Natural killer cell (primary cell): ENCODE measurements around the gene CASD1. TPM values are rescaled to one million over a fixed set of nuclear protein-coding genes. Genes with fewer than 3 reads are reported as not detected.

Experiments used
- ATAC-seq, 3 donors: fragments of 150-1000 bp in 2 of 3; fragments of 200-7000 bp in 1 of 3; cut with Tn5 transposase; 1 replicate in 1 of 3; 2 replicates in 2 of 3; pipeline ENCODE4 v1.10.0; 2021; ENCODE audit warnings: mild to moderate bottlenecking in 2 of 3, moderate library complexity in 2 of 3
- DNase-seq, 2 donors: peaks; one replicate each; pipeline versions ENCODE4 v3.0.0 to v3.0.0-alpha.2; 2013 to 2021; ENCODE audit warnings: mixed read lengths in 1 of 2
- H3K27ac ChIP-seq: one replicate; pipeline ENCODE4 v1.5.1; 2013; ENCODE audit warnings: mild to moderate bottlenecking, low read length
- H3K27me3 ChIP-seq: one replicate; pipeline ENCODE4 v1.6.1; 2013; ENCODE audit warnings: low read length; ENCODE audit not compliant: control insufficient read depth, insufficient read depth
- H3K36me3 ChIP-seq: one replicate; pipeline ENCODE4 v1.6.1; 2013; ENCODE audit warnings: low read length; ENCODE audit not compliant: control insufficient read depth, insufficient read depth
- H3K4me1 ChIP-seq: one replicate; pipeline ENCODE4 v1.6.1; 2013; ENCODE audit warnings: low read length; ENCODE audit not compliant: control insufficient read depth, insufficient read depth
- H3K4me3 ChIP-seq: one replicate; pipeline ENCODE4 v1.5.1; 2013; ENCODE audit warnings: low read length
- H3K9me3 ChIP-seq: one replicate; pipeline ENCODE4 v1.6.1; 2013; ENCODE audit warnings: low read length; ENCODE audit not compliant: control insufficient read depth, insufficient read depth
- H3K27ac Mint-ChIP-seq, 2 donors: one replicate each; pipeline ENCODE4 v1.8.0; 2022; ENCODE audit warnings: mild to moderate bottlenecking in 2 of 2, mixed read lengths in 2 of 2, moderate library complexity in 1 of 2
- H3K27me3 Mint-ChIP-seq, 2 donors: one replicate each; pipeline ENCODE4 v1.8.0; 2022; ENCODE audit warnings: low read depth in 2 of 2, mixed read lengths in 2 of 2
- H3K36me3 Mint-ChIP-seq: one replicate; pipeline ENCODE4 v1.8.0; 2022; ENCODE audit warnings: mixed read lengths
- H3K4me1 Mint-ChIP-seq, 2 donors: one replicate each; pipeline ENCODE4 v1.8.0; 2022; ENCODE audit warnings: mixed read lengths in 2 of 2
- H3K4me3 Mint-ChIP-seq: one replicate; pipeline ENCODE4 v1.8.0; 2022; ENCODE audit warnings: mild to moderate bottlenecking, moderate library complexity, mixed read lengths
- H3K9me3 Mint-ChIP-seq, 2 donors: one replicate each; pipeline ENCODE4 v1.8.0; 2022; ENCODE audit warnings: mixed read lengths in 2 of 2
- WGBS: methylation state at CpG from one replicate; pipeline ENCODE4 v1.1.7; 2013; ENCODE audit warnings: missing lambda C conversion rate; ENCODE audit not compliant: insufficient coverage; 5-methylcytosine and 5-hydroxymethylcytosine counted together
- intact Hi-C: fragments of 100-400 bp; cut with micrococcal nuclease; formaldehyde crosslinking; loops from one replicate; pipeline ENCODE4 v1.14.2; 2022
- total RNA-seq, 4 donors: library from RNA; stranded (reverse); fragments of 120-200 nt in 1 of 4; gene quantifications; one replicate each; pipeline versions ENCODE4 v1.2.3 to v1.2.4, GENCODE V29; 2013 to 2022
- TF ChIP-seq, protein P1 (sequence below): fragments of 200-600 bp; IDR thresholded peaks from one replicate; pipeline ENCODE4 v1.8.0; 2022; ENCODE audit warnings: antibody characterized with exemption

CASD1 gene
- total RNA-seq, 3 donors from 2014 or later (not counting 1 experiment from before 2014, with no cell fraction given): 23.7 to 32.1 (median 26.0) TPM

DNA sequence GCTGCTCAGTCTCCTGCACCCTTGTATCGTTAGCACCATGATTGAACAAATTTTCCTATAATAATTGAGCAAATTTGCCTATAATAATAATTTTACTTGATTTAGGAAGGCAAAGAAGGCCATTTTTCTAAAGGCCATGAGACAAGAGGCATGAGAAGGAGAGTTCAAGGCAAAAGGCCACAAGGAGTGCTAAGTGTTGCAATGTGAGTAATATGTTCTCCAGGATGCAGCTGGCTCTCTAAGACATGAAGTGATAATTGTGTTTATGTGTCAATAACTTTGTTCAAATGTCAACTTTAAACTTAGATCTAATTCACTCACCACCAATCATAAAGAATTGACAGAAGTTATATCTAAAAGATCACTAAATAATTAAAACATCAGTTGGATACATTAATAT lies 92.6 kb downstream of the CASD1 start:
- Mint-ChIP-seq H3K27ac (no peak overlapping the region), H3K9me3 (peaks cover 4 to 10% of the 10 kb centered on the region in 2 donors), H3K36me3 (peaks cover 12% of the 10 kb centered on the region), H3K4me3 (no peak overlapping the region), H3K27me3 (peaks cover 0 to 6% of the 10 kb centered on the region in 2 donors), H3K4me1 (no peaks in the 10 kb centered on the region)
- H3K4me3 ChIP-seq: no peak overlapping the region
- H3K27me3 ChIP-seq: no peaks in the 10 kb centered on the region
- H3K36me3 ChIP-seq: no peaks in the 10 kb centered on the region
- ATAC-seq (no peak), DNase-seq (no peak)
- no CpG with 5 or more reads among the region's 1 CpG for WGBS
- no peaks in the 10 kb centered on the region for H3K4me1 ChIP-seq
- TF ChIP-seq, protein P1, sequence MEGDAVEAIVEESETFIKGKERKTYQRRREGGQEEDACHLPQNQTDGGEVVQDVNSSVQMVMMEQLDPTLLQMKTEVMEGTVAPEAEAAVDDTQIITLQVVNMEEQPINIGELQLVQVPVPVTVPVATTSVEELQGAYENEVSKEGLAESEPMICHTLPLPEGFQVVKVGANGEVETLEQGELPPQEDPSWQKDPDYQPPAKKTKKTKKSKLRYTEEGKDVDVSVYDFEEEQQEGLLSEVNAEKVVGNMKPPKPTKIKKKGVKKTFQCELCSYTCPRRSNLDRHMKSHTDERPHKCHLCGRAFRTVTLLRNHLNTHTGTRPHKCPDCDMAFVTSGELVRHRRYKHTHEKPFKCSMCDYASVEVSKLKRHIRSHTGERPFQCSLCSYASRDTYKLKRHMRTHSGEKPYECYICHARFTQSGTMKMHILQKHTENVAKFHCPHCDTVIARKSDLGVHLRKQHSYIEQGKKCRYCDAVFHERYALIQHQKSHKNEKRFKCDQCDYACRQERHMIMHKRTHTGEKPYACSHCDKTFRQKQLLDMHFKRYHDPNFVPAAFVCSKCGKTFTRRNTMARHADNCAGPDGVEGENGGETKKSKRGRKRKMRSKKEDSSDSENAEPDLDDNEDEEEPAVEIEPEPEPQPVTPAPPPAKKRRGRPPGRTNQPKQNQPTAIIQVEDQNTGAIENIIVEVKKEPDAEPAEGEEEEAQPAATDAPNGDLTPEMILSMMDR: no peak
- intact Hi-C loops: no loop called here
- H3K9me3 ChIP-seq: no peaks in the 10 kb centered on the region
- H3K27ac ChIP-seq: no peak overlapping the region

DNA sequence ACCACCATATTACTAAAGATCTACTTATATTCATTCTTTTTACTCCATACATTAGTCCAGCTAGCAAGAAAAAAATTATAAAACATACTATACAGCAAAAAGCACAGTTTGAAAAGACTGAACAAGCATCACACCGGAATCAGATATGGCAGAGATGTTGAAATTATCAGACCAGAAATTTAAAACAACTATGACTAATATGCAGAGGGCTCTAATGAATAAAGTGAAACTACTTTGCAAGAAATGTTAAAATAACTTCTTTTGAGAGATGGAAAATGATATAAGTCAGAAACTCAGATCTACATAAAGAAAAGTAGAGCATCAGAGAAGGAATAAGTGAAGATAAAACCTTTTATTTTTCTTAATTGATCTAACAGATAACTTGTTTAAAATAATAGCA lies 95.4 kb downstream of the CASD1 start:
- peaks cover 0 to 6% of the 10 kb centered on the region in 2 donors for H3K27me3 Mint-ChIP-seq
- Histone ChIP-seq H3K4me3 (no peak overlapping the region), H3K9me3 (no peaks in the 10 kb centered on the region), H3K27me3 (no peaks in the 10 kb centered on the region), H3K4me1 (no peaks in the 10 kb centered on the region), H3K27ac (no peak overlapping the region), H3K36me3 (no peaks in the 10 kb centered on the region)
- peaks cover 7 to 13% of the 10 kb centered on the region in 2 donors for H3K9me3 Mint-ChIP-seq
- WGBS: no CpG with 5 or more reads among the region's 1 CpG
- ATAC-seq (no peak), DNase-seq (no peak)
- TF ChIP-seq, protein P1: no peak
- peaks cover 15% of the 10 kb centered on the region for H3K36me3 Mint-ChIP-seq
- intact Hi-C loops: no loop called here
- no peak overlapping the region for H3K4me3 Mint-ChIP-seq
- no peaks in the 10 kb centered on the region for H3K4me1 Mint-ChIP-seq
- no peak overlapping the region for H3K27ac Mint-ChIP-seq

Other genes with a start within 250 kb of the CASD1 start
- not detected for gene COL1A2, start 114.9 kb upstream of the CASD1 start, total RNA-seq
- under 1 TPM; 0.20 to 0.65 (median 0.28) TPM for gene SGCE, start 146.3 kb downstream of the CASD1 start, total RNA-seq